HepG2 (cell line): ENCODE results near the gene U2AF2. TPM values are rescaled to one million over a fixed set of nuclear protein-coding genes. Genes with fewer than 3 reads are reported as not detected.

Experiments used
- E2F5 ChIP-seq: sonication (generic); formaldehyde crosslinking; conservative IDR thresholded peaks from 2 replicates; pipeline ENCODE4 v1.4.0; 2020; ENCODE audit warnings: missing genetic modification reagents
- ETV5 ChIP-seq: IDR thresholded peaks from 2 replicates; pipeline ENCODE4 v1.6.1; 2018; ENCODE audit warnings: missing biosample characterization, missing genetic modification reagents, inconsistent platforms, borderline replicate concordance
- GATAD1 ChIP-seq: IDR thresholded peaks from 2 replicates; pipeline ENCODE4 v1.6.1; 2016; ENCODE audit warnings: missing genetic modification reagents, missing compliant biosample characterization
- MEIS1 ChIP-seq: sonication (generic); formaldehyde crosslinking; IDR thresholded peaks from 2 replicates; pipeline ENCODE4 v1.9.0; 2021; ENCODE audit warnings: mild to moderate bottlenecking, missing genetic modification reagents, moderate library complexity, borderline replicate concordance
- RCOR2 ChIP-seq: IDR thresholded peaks from 2 replicates; pipeline ENCODE4 v1.6.1; 2016; ENCODE audit warnings: missing biosample characterization, missing genetic modification reagents
- SAP130 ChIP-seq: IDR thresholded peaks from 2 replicates; pipeline ENCODE4 v1.6.1; 2016; ENCODE audit warnings: low read depth
- SP1 ChIP-seq, 2 experiments: fragments of 450-650 bp in 1 of 2; sonication (generic) in 1 of 2; formaldehyde crosslinking in 1 of 2; IDR thresholded peaks; 2 replicates each; pipeline versions ENCODE4 v1.4.0 to v1.6.1; 2016 to 2020; ENCODE audit warnings: missing genetic modification reagents in 1 of 2
- ZNF234 ChIP-seq: sonication (generic); formaldehyde crosslinking; conservative IDR thresholded peaks from 2 replicates; pipeline ENCODE4 v1.5.1; 2020; ENCODE audit warnings: mild to moderate bottlenecking, missing genetic modification reagents
- ZNF318 ChIP-seq: sonication (generic); formaldehyde crosslinking; IDR thresholded peaks from 2 replicates; pipeline ENCODE4 v1.4.0; 2020; ENCODE audit warnings: mild to moderate bottlenecking, missing genetic modification reagents
- ZNF350 ChIP-seq: sonication (generic); formaldehyde crosslinking; IDR thresholded peaks from 2 replicates; pipeline ENCODE4 v1.4.0; 2020; ENCODE audit warnings: mild to moderate bottlenecking, low read depth, missing genetic modification reagents, borderline replicate concordance
- ZNF530 ChIP-seq: sonication (generic); formaldehyde crosslinking; IDR thresholded peaks from 2 replicates; pipeline ENCODE4 v1.5.0; 2020; ENCODE audit warnings: low read depth, mild to moderate bottlenecking, missing genetic modification reagents
- ZNF619 ChIP-seq: sonication (generic); formaldehyde crosslinking; IDR thresholded peaks from 2 replicates; pipeline ENCODE4 v1.4.0; 2020; ENCODE audit warnings: mild to moderate bottlenecking, missing genetic modification reagents
- ZNF687 ChIP-seq: sonication (generic); formaldehyde crosslinking; IDR thresholded peaks from 2 replicates; pipeline ENCODE4 v1.5.1; 2020; ENCODE audit warnings: mild to moderate bottlenecking, missing genetic modification reagents, moderate library complexity
- polyA plus RNA-seq, 8 experiments: library from polyadenylated mRNA; depleted of rRNA in 3 of 8; stranded (reverse) in 7 of 8; unstranded in 1 of 8; fragments of >200 nt; fragmentation: Illumina TruSeq in 4 of 8; extraction: Trizol in 4 of 8; gene quantifications; 2 replicates each; pipeline versions ENCODE4 v1.2.1 to v1.2.3, GENCODE V29; 2011 to 2016; ENCODE audit warnings: low read depth in 4 of 8, missing spikeins in 1 of 8, mixed read lengths in 1 of 8; ENCODE audit not compliant: insufficient read depth in 1 of 8
- total RNA-seq, 5 experiments: library from RNA; depleted of rRNA; stranded (reverse); fragments of >200 nt; fragmentation: Illumina TruSeq; extraction: Trizol; gene quantifications; 2 replicates each; pipeline ENCODE4 v1.2.3, GENCODE V29; 2016; ENCODE audit warnings: low read depth in 1 of 5

U2AF2 gene
- total and polyA plus RNA-seq, 2 of the 13 experiments (the other 11 are each of a cell fraction or from before 2014, with no cell fraction given): 84.3 to 124 TPM

GRCh38 chr19:55624109-55625003 lies 30.5 kb upstream of the U2AF2 start, which contains the start of gene ZNF784 (continued):
- TF ChIP-seq ZNF687 (CRISPR knock-in tag) (peak; percentile 63), SAP130 (CRISPR knock-in tag) (peak; percentile 69), ZNF619 (CRISPR knock-in tag) (no peak), ZNF530 (no peak), GATAD1 (CRISPR knock-in tag) (no peak), ZNF350 (CRISPR knock-in tag) (peak; percentile 21; the same call in 1 of the 2 replicates), SP1 (IDR thresholded peaks at IDR 0.05) (peak; percentile 96), SP1 (CRISPR knock-in tag; IDR thresholded peaks at IDR 0.05) (peak; percentile 63), RCOR2 (CRISPR knock-in tag) (no peak), ETV5 (no peak), ZNF234 (CRISPR knock-in tag) (no peak), MEIS1 (CRISPR knock-in tag) (no peak), E2F5 (CRISPR knock-in tag) (0 out of 2 replicates have a peak, but pooled peaks have one; percentile 23), ZNF318 (CRISPR knock-in tag) (0 out of 2 replicates have a peak, but pooled peaks have one; percentile 25)
